Endodermal cell (in vitro differentiated cells): Measurements from ENCODE around the gene CACNA1S. TPM values are rescaled to one million over a fixed set of nuclear protein-coding genes. Genes with fewer than 3 reads are reported as not detected.

ENCODE experiments used
- DNase-seq: peaks from one replicate; pipeline ENCODE4 v3.0.0-alpha.2; 2017
- H3K27ac ChIP-seq: 2 replicates; pipeline ENCODE4 v1.5.1; 2013; ENCODE audit warnings: mild to moderate bottlenecking, low read depth, low read length, moderate library complexity
- H3K27me3 ChIP-seq: 2 replicates; pipeline ENCODE4 v1.6.1; 2013; ENCODE audit warnings: mild to moderate bottlenecking, low read length, moderate library complexity; ENCODE audit not compliant: insufficient read depth, control insufficient read depth, poor library complexity, severe bottlenecking
- H3K36me3 ChIP-seq: 2 replicates; pipeline ENCODE4 v1.7.0; 2013; ENCODE audit warnings: mild to moderate bottlenecking, low read length, moderate library complexity; ENCODE audit not compliant: control insufficient read depth, insufficient read depth
- H3K4me1 ChIP-seq: one replicate; pipeline ENCODE4 v1.7.0; 2013; ENCODE audit warnings: low read length; ENCODE audit not compliant: control insufficient read depth, insufficient read depth
- H3K4me3 ChIP-seq: 2 replicates; pipeline ENCODE4 v1.5.1; 2013; ENCODE audit warnings: mild to moderate bottlenecking, low read length, moderate library complexity
- H3K9ac ChIP-seq: 2 replicates; pipeline ENCODE4 v1.6.1; 2013; ENCODE audit warnings: mild to moderate bottlenecking, low read length, moderate library complexity; ENCODE audit not compliant: poor library complexity, severe bottlenecking; ENCODE audit errors: extremely low read depth
- H3K9me3 ChIP-seq: 2 replicates; pipeline ENCODE4 v1.6.1; 2013; ENCODE audit warnings: mild to moderate bottlenecking, low read length, moderate library complexity; ENCODE audit not compliant: control insufficient read depth
- H3K27ac Mint-ChIP-seq: 2 replicates; pipeline ENCODE4 v1.8.0; 2020; ENCODE audit warnings: mixed read lengths
- H3K27me3 Mint-ChIP-seq: 2 replicates; pipeline ENCODE4 v1.8.0; 2021; ENCODE audit warnings: mild to moderate bottlenecking, mixed read lengths; ENCODE audit not compliant: insufficient read depth
- H3K36me3 Mint-ChIP-seq: 2 replicates; pipeline ENCODE4 v1.8.0; 2020; ENCODE audit warnings: low read depth, mixed read lengths
- H3K4me1 Mint-ChIP-seq: 2 replicates; pipeline ENCODE4 v1.8.0; 2020; ENCODE audit warnings: mixed read lengths
- H3K4me3 Mint-ChIP-seq: 2 replicates; pipeline ENCODE4 v1.8.0; 2020; ENCODE audit warnings: mild to moderate bottlenecking, moderate library complexity, mixed read lengths
- H3K9me3 Mint-ChIP-seq: 2 replicates; pipeline ENCODE4 v1.8.0; 2020; ENCODE audit warnings: mild to moderate bottlenecking, mixed read lengths
- CTCF ChIP-seq: fragments of 200-600 bp; sonication (generic); conservative IDR thresholded peaks from 2 replicates; pipeline ENCODE4 v1.5.0; 2021; ENCODE audit warnings: antibody characterized with exemption, mild to moderate bottlenecking
- WGBS, 2 experiments: methylation state at CpG; one replicate each; pipeline versions ENCODE4 v1.1.5 to v1.1.7; 2013; ENCODE audit warnings: missing lambda C conversion rate in 2 of 2, mixed read lengths in 1 of 2; ENCODE audit not compliant: insufficient coverage in 1 of 2, insufficient read length in 1 of 2; 5-methylcytosine and 5-hydroxymethylcytosine counted together
- total RNA-seq, 2 donors: library from RNA; stranded (reverse); fragmentation: NEBNext Ultra II Directional in 1 of 2; extraction: Animal tissue kit (Norgen Biotek cat#: 25700) in 1 of 2; gene quantifications; 2 replicates in 1 of 2; 3 replicates in 1 of 2; pipeline ENCODE4 v1.2.1, GENCODE V29; 2021

Gene CACNA1S
- total RNA-seq, 2 donors from 2014 or later: 0.11 to 0.13 TPM

- no peak for TF ChIP-seq CTCF
- Mint-ChIP-seq H3K27ac (no peak overlapping the region), H3K9me3 (no peaks in the 10 kb centered on the region), H3K4me1 (no peaks in the 10 kb centered on the region), H3K36me3 (no peaks in the 10 kb centered on the region), H3K27me3 (peaks cover 3% of the 10 kb centered on the region), H3K4me3 (no peak overlapping the region)
- Histone ChIP-seq H3K4me1 (no peaks in the 10 kb centered on the region), H3K9ac (no peak overlapping the region), H3K36me3 (no peaks in the 10 kb centered on the region), H3K4me3 (no peak overlapping the region), H3K9me3 (no peaks in the 10 kb centered on the region), H3K27ac (no peak overlapping the region), H3K27me3 (no peaks in the 10 kb centered on the region)
- WGBS, 2 experiments: 76 to 79% methylated on average over 6 to 7 of the region's 7 CpGs
- DNase-seq: no peak
These were observed 18.3 kb downstream of the CACNA1S start for GRCh38 chr1:201093962-201094361.

GRCh38 chr1:201093561-201093960, 18.7 kb downstream of the CACNA1S start:
- Histone ChIP-seq H3K27me3 (no peaks in the 10 kb centered on the region), H3K4me3 (no peak overlapping the region), H3K9ac (no peak overlapping the region), H3K4me1 (no peaks in the 10 kb centered on the region), H3K27ac (no peak overlapping the region), H3K36me3 (no peaks in the 10 kb centered on the region), H3K9me3 (no peaks in the 10 kb centered on the region)
- no peaks in the 10 kb centered on the region for H3K4me1 Mint-ChIP-seq
- H3K27me3 Mint-ChIP-seq: peaks cover 3% of the 10 kb centered on the region
- H3K36me3 Mint-ChIP-seq: no peaks in the 10 kb centered on the region
- H3K4me3 Mint-ChIP-seq: no peak overlapping the region
- WGBS, 2 experiments: 94 to 99% methylated on average over 5 to 7 of the region's 7 CpGs
- no peak for TF ChIP-seq CTCF
- no peaks in the 10 kb centered on the region for H3K9me3 Mint-ChIP-seq
- DNase-seq: no peak
- no peak overlapping the region for H3K27ac Mint-ChIP-seq

- no peaks in the 10 kb centered on the region for H3K27me3 ChIP-seq
- no peak overlapping the region for H3K9ac ChIP-seq
- no peaks in the 10 kb centered on the region for H3K4me1 Mint-ChIP-seq
- no peaks in the 10 kb centered on the region for H3K9me3 ChIP-seq
- H3K27ac Mint-ChIP-seq: no peak overlapping the region
- no peak for TF ChIP-seq CTCF
- H3K4me3 Mint-ChIP-seq: no peak overlapping the region
- no peak for DNase-seq
- H3K36me3 Mint-ChIP-seq: no peaks in the 10 kb centered on the region
- no peak overlapping the region for H3K4me3 ChIP-seq
- H3K27me3 Mint-ChIP-seq: no peaks in the 10 kb centered on the region
- H3K4me1 ChIP-seq: no peaks in the 10 kb centered on the region
- H3K36me3 ChIP-seq: no peaks in the 10 kb centered on the region
- no peak overlapping the region for H3K27ac ChIP-seq
- no peaks in the 10 kb centered on the region for H3K9me3 Mint-ChIP-seq
- 88 to 90% methylated on average over 3 of the region's 3 CpGs for WGBS, 2 experiments
These were observed 19.5 kb downstream of the CACNA1S start for GRCh38 chr1:201092738-201093137.
